Astrocyte (in vitro differentiated cells and primary cell): ENCODE measurements around the gene KDF1.

Experiments used
- EZH2 ChIP-seq: IDR thresholded peaks from 2 replicates; pipeline ENCODE4 v1.6.1; 2012; ENCODE audit warnings: mild to moderate bottlenecking, low read length, inconsistent platforms; ENCODE audit not compliant: insufficient read depth
- TF ChIP-seq, protein P1 (sequence below): IDR thresholded peaks from 2 replicates; pipeline ENCODE4 v1.5.1; 2011; ENCODE audit warnings: low read depth, mild to moderate bottlenecking, inconsistent platforms, low read length, moderate library complexity; ENCODE audit not compliant: insufficient read depth

DNA sequence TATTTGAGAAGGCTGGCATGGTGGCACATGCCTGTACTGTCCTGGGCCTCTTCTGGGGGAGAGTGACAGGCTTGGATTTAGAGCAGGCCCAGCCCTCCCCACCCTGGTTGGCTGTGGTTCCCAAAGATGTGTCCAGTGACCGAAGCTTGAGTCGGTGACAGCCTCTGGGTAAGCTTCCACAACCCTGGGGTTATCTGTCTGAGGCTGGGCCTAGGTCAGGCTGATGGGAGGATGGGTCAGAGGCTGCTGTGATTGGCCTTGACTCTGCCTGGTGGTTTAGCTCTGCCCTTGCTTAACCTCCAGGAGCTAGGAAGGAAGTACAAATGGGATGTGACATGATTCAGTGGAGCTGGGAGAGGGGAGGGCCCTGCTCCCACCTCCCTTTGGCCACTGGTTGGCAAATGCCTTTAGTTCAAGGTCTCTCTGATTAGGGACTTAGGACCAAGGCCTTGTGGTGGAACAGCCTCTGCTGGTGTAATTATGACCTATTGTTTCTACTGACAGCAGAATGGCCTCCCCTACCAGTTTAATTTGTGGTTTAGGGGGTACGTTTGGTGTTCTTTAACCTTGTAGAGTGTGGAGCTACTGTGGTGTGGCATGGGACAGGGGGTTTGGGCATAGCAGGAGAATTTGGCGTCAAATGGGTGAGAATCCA is 22.1 kb downstream of the KDF1 start:
- TF ChIP-seq, protein P1, sequence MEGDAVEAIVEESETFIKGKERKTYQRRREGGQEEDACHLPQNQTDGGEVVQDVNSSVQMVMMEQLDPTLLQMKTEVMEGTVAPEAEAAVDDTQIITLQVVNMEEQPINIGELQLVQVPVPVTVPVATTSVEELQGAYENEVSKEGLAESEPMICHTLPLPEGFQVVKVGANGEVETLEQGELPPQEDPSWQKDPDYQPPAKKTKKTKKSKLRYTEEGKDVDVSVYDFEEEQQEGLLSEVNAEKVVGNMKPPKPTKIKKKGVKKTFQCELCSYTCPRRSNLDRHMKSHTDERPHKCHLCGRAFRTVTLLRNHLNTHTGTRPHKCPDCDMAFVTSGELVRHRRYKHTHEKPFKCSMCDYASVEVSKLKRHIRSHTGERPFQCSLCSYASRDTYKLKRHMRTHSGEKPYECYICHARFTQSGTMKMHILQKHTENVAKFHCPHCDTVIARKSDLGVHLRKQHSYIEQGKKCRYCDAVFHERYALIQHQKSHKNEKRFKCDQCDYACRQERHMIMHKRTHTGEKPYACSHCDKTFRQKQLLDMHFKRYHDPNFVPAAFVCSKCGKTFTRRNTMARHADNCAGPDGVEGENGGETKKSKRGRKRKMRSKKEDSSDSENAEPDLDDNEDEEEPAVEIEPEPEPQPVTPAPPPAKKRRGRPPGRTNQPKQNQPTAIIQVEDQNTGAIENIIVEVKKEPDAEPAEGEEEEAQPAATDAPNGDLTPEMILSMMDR, result no peak
- no peak for TF ChIP-seq EZH2
